Gastrocnemius medialis (tissue), 4 donors: ENCODE data around the gene RMND5A.

Source experiments
- POLR2A ChIP-seq, 2 donors: fragments of 450-650 bp; IDR thresholded peaks; one replicate each; pipeline ENCODE4 v1.6.1; 2017; ENCODE audit warnings: antibody characterized with exemption in 2 of 2, mild to moderate bottlenecking in 2 of 2, moderate library complexity in 2 of 2
- TF ChIP-seq, protein P1 (sequence below), 5 experiments: fragments of 450-650 bp in 3 of 5; fragments of 200-600 bp in 2 of 5; sonication (generic) in 2 of 5; IDR thresholded peaks in 4 of 5; conservative IDR thresholded peaks in 1 of 5; 1 replicate in 4 of 5; 2 replicates in 1 of 5; pipeline ENCODE4 v1.5.1; 2016 to 2019; ENCODE audit warnings: antibody characterized with exemption in 5 of 5, mild to moderate bottlenecking in 3 of 5, moderate library complexity in 3 of 5

DNA sequence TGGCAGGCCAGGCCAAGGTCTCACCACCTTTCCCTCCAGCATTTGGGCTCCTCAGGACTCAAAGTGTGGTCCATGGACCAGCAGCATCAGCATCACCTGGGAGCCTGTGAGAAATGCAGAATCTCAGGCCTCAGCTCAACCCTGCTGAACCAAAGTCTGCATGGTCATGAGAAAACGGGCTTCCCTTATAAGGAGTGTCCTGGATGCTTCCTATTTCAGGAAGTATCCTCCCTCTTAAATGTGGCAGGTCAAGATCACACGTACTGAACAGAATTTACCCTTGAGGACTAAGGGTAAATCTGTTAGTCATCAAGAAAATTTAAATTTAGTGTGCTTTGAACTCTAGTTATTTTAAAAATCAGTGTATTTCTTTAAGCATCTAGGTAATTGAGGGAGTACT, 58.9 kb downstream of the RMND5A start:
- no peak for TF ChIP-seq POLR2A (IDR thresholded peaks at IDR 0.05)
- TF ChIP-seq, protein P1, sequence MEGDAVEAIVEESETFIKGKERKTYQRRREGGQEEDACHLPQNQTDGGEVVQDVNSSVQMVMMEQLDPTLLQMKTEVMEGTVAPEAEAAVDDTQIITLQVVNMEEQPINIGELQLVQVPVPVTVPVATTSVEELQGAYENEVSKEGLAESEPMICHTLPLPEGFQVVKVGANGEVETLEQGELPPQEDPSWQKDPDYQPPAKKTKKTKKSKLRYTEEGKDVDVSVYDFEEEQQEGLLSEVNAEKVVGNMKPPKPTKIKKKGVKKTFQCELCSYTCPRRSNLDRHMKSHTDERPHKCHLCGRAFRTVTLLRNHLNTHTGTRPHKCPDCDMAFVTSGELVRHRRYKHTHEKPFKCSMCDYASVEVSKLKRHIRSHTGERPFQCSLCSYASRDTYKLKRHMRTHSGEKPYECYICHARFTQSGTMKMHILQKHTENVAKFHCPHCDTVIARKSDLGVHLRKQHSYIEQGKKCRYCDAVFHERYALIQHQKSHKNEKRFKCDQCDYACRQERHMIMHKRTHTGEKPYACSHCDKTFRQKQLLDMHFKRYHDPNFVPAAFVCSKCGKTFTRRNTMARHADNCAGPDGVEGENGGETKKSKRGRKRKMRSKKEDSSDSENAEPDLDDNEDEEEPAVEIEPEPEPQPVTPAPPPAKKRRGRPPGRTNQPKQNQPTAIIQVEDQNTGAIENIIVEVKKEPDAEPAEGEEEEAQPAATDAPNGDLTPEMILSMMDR (IDR thresholded peaks at IDR 0.05 in 4 of 5, conservative IDR thresholded peaks at IDR 0.05 in 1 of 5) = no peak
